Gastrocnemius medialis (tissue), 4 donors: ENCODE data around the gene RASSF8. TPM values are rescaled to one million over a fixed set of nuclear protein-coding genes. Genes with fewer than 3 reads are reported as not detected.
A peak's percentile ranks its signal among the peaks of the same experiment; 100 is the strongest.

Source experiments
- ATAC-seq, 2 donors: fragments of 150-250 bp; one replicate each; pipeline ENCODE4 v1.9.1; 2016
- DNase-seq, 2 donors: peaks; one replicate each; pipeline ENCODE4 v3.0.0-alpha.2; 2019
- H3K27ac ChIP-seq, 4 donors: fragments of 200-600 bp; sonication (generic); 1 replicate in 1 of 4; 2 replicates in 3 of 4; pipeline ENCODE4 v1.5.1; 2016 to 2018; ENCODE audit warnings: mild to moderate bottlenecking in 2 of 4, moderate library complexity in 1 of 4
- H3K27me3 ChIP-seq, 3 donors: fragments of 200-600 bp; sonication (generic) in 2 of 3; 1 replicate in 1 of 3; 2 replicates in 2 of 3; pipeline versions ENCODE4 v1.5.1 to v1.6.0; 2016 to 2019; ENCODE audit warnings: mild to moderate bottlenecking in 1 of 3, moderate library complexity in 1 of 3
- H3K36me3 ChIP-seq, 2 donors: fragments of 200-600 bp; sonication (generic) in 1 of 2; one replicate each; pipeline ENCODE4 v1.5.1; 2017 to 2018
- H3K4me1 ChIP-seq, 2 donors: fragments of 200-600 bp; sonication (generic) in 1 of 2; one replicate each; pipeline ENCODE4 v1.5.1; 2016 to 2017; ENCODE audit warnings: mild to moderate bottlenecking in 2 of 2
- H3K4me3 ChIP-seq, 4 donors: fragments of 200-600 bp; sonication (generic) in 3 of 4; 1 replicate in 1 of 4; 2 replicates in 3 of 4; pipeline ENCODE4 v1.5.1; 2016 to 2019; ENCODE audit warnings: mild to moderate bottlenecking in 2 of 4
- H3K9me3 ChIP-seq, 3 donors: fragments of 200-600 bp; sonication (generic) in 2 of 3; 1 replicate in 1 of 3; 2 replicates in 2 of 3; pipeline ENCODE4 v1.5.1; 2016 to 2019
- CTCF ChIP-seq, 5 experiments: fragments of 450-650 bp in 3 of 5; fragments of 200-600 bp in 2 of 5; sonication (generic) in 2 of 5; IDR thresholded peaks in 4 of 5; conservative IDR thresholded peaks in 1 of 5; 1 replicate in 4 of 5; 2 replicates in 1 of 5; pipeline ENCODE4 v1.5.1; 2016 to 2019; ENCODE audit warnings: antibody characterized with exemption in 5 of 5, mild to moderate bottlenecking in 3 of 5, moderate library complexity in 3 of 5
- POLR2A ChIP-seq, 2 donors: fragments of 450-650 bp; IDR thresholded peaks; one replicate each; pipeline ENCODE4 v1.6.1; 2017; ENCODE audit warnings: antibody characterized with exemption in 2 of 2, mild to moderate bottlenecking in 2 of 2, moderate library complexity in 2 of 2
- in situ Hi-C, 4 donors: fragments of 200-750 bp; cut with MboI; loops; one replicate each; pipeline versions ENCODE4 v1.15.0 to v1.8.0; 2017; ENCODE audit warnings: low sequenced_read_pairs in 4 of 4
- intact Hi-C: fragments of 100-400 bp; cut with DNase I; formaldehyde crosslinking; loops from one replicate; pipeline ENCODE4 v1.15.1; 2023; ENCODE audit warnings: low total_unique reads
- total RNA-seq, 4 donors: library from RNA; depleted of rRNA; stranded (reverse); fragments of >200 nt; gene quantifications; one replicate each; pipeline versions ENCODE4 v1.1.0 to v1.2.3, GENCODE V29; 2016

Gene RASSF8
- total RNA-seq, 4 donors from 2014 or later = 23.6 to 36.8 (median 28.0) TPM

GRCh38 chr12:26014085-26014484 is 55.6 kb downstream of the RASSF8 start:
- Histone ChIP-seq H3K27me3 (no peaks in the 10 kb centered on the region), H3K4me1 (peaks cover 39 to 57% of the 10 kb centered on the region in 2 donors), H3K4me3 (no peak overlapping the region), H3K27ac (peak overlapping the region in 1 of 4 donors; percentile 35), H3K9me3 (no peaks in the 10 kb centered on the region), H3K36me3 (no peaks in the 10 kb centered on the region)
- ATAC-seq (no peak), DNase-seq (no peak)
- in situ Hi-C loops = no loop called here
- intact Hi-C loops = no loop called here
- TF ChIP-seq POLR2A (IDR thresholded peaks at IDR 0.05) (no peak), CTCF (IDR thresholded peaks at IDR 0.05 in 4 of 5, conservative IDR thresholded peaks at IDR 0.05 in 1 of 5) (no peak)

GRCh38 chr12:26016516-26016915 is 58.0 kb downstream of the RASSF8 start:
- H3K4me1 ChIP-seq = peaks cover 14 to 39% of the 10 kb centered on the region in 2 donors
- in situ Hi-C loops = loop anchor here in 2 of 4 donors (5.0 kb wide), 1 partner anchor 54 kb away; no protein-coding TSS in a partner anchor

GRCh38 chr12:26017484-26018211 is 59.2 kb downstream of the RASSF8 start:
- H3K4me1 ChIP-seq = peaks cover 6 to 39% of the 10 kb centered on the region in 2 donors
- no peaks in the 10 kb centered on the region for H3K9me3 ChIP-seq
- H3K27me3 ChIP-seq = no peaks in the 10 kb centered on the region
- ATAC-seq (no peak), DNase-seq (no peak)
- no peaks in the 10 kb centered on the region for H3K36me3 ChIP-seq
- no peak overlapping the region for H3K4me3 ChIP-seq
- no peak for TF ChIP-seq POLR2A (IDR thresholded peaks at IDR 0.05)
- TF ChIP-seq CTCF (IDR thresholded peaks at IDR 0.05 in 4 of 5, conservative IDR thresholded peaks at IDR 0.05 in 1 of 5) = peak; percentile 42 to 70 (median 57)
- in situ Hi-C loops (loop anchor here in 2 of 4 donors (5.0 kb wide), 1 partner anchor 55 kb away; no protein-coding TSS in a partner anchor), intact Hi-C loops (loop anchor here (1.0 kb wide), 1 partner anchor 59 kb away; the partner anchor contains the start of gene RASSF8)
- no peak overlapping the region for H3K27ac ChIP-seq

More at GRCh38 chr12:26016516-26016915, 58.0 kb downstream of the RASSF8 start:
- no peak for ATAC-seq
- Histone ChIP-seq H3K27me3 (no peaks in the 10 kb centered on the region), H3K4me3 (no peak overlapping the region), H3K27ac (no peak overlapping the region), H3K36me3 (no peaks in the 10 kb centered on the region), H3K9me3 (no peaks in the 10 kb centered on the region)
- no peak for DNase-seq
- TF ChIP-seq CTCF (IDR thresholded peaks at IDR 0.05 in 4 of 5, conservative IDR thresholded peaks at IDR 0.05 in 1 of 5) (no peak), POLR2A (IDR thresholded peaks at IDR 0.05) (no peak)
- intact Hi-C loops = no loop called here

- intact Hi-C loops (no loop called here), in situ Hi-C loops (loop anchor here in 2 of 4 donors (5.0 kb wide), 1 partner anchor 57 kb away; no protein-coding TSS in a partner anchor)
- no peak for TF ChIP-seq CTCF (IDR thresholded peaks at IDR 0.05 in 4 of 5, conservative IDR thresholded peaks at IDR 0.05 in 1 of 5)
- TF ChIP-seq POLR2A (IDR thresholded peaks at IDR 0.05) = no peak
- H3K9me3 ChIP-seq = no peaks in the 10 kb centered on the region
- H3K27ac ChIP-seq = no peak overlapping the region
- H3K36me3 ChIP-seq = no peaks in the 10 kb centered on the region
- H3K4me1 ChIP-seq = peaks cover 6 to 29% of the 10 kb centered on the region in 2 donors
- no peak overlapping the region for H3K4me3 ChIP-seq
- H3K27me3 ChIP-seq = no peaks in the 10 kb centered on the region
- no peak for ATAC-seq
- DNase-seq = no peak
Measured at GRCh38 chr12:26018926-26019325, 60.4 kb downstream of the RASSF8 start.
